ENCODE data around the gene BCORL1. TPM values are rescaled to one million over a fixed set of nuclear protein-coding genes. Genes with fewer than 3 reads are reported as not detected.

Gene BCORL1
- 8.0 and 9.2 TPM in 2 replicates for total RNA-seq

DNA sequence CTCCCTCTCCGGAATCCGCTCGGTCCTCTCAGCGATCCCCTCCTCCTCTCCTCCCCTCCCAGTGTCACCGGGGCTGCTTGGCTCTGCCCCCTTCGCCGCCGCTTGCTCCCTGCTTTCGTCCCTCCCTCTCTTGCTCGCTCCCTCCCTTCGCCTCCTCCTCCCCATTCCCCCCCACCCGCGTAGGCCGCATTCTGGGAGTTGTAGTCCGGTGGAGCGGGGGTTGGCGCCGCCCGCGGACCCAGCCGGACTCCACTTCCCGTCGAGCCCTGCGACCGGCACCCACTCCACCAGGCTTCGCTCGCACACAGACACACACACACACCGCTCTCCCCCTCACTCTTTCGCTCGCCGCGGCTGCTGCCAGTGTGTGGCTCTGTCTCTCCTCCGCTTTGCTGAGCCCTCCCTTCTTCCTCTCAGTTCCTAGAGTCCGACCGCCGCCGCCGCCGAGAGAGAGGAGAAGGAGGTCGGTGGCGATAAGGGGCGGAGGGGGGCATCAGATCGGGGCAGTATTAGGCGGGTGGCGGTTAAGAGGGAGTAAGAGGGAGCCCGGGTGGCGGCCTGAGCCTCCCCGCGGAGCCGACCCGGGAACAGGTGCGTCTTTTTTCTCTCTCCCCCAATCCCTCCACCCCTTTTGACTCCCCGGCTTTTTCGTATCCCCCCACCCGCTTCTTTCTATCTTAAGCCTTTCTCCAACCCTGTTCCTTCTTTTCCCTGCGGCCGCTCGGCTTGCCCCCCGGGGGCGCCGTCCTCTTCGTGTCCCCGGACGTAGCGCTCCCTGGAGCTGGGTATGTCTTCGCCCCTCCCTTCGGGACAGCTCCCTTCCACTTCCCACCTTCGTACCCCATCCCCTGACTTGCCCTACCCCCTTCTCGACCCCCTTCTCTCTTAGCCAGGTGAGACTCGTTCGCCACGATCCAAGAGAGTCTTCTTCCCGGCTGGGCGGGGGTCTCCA, at the start of gene BCORL1:
Gene BCORL1 (plus strand): TSS at position 336 of the 952 bp plus-strand sequence. CDS start 22,597 bp downstream, outside the sequence.
- Mint-ChIP-seq H3K27me3 (peaks cover 24% of the 10 kb centered on the region), H3K4me3 (no peak within 1 kb of the TSS), H3K27ac (peak within 1 kb of the TSS; percentile 78), H3K9me3 (no peaks in the 10 kb centered on the region), H3K36me3 (ENCODE audit: low read depth) (peaks cover 3% of the 10 kb centered on the region), H3K4me1 (peaks cover 10% of the 10 kb centered on the region)
- intact Hi-C loops (cut with micrococcal nuclease), result loop anchor here (1.0 kb wide), 2 partner anchors 25 to 50 kb away; no protein-coding TSS in a partner anchor
- DNase-seq, result peak; percentile 94

DNA sequence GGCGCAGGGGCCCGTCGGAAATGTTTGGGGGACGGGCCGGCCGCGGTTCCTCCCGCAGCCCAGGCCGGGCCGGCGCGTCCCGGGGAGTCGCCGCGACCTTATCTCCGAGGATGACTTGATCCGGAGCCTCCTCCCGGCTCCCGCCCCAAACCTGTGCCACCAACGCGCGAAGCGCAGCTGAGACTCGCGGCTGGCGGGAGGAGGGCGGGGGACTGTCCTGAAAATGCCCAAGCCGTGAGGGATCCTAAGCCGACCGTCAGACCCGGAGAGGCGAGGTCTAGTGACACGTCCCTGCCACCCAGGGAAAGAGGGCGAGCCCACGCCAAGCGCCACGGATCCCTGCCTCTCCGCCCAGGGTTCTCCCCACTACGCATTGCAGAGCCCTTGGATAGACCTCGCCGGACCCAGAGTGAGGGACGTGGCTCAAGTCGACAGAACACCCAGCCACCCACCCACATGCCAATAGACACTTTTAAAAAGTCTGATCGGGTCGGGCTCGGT, 49.6 kb upstream of the BCORL1 start:
- intact Hi-C loops (cut with micrococcal nuclease), result loop anchor here (1.0 to 2.0 kb wide), 3 partner anchors 20 to 127 kb away; partner anchors contain the start of gene BCORL1
- DNase-seq, result peak; percentile 67
- H3K4me3 Mint-ChIP-seq, result peak overlapping the region; percentile 66
- H3K36me3 Mint-ChIP-seq (ENCODE audit: low read depth), result peaks cover 8% of the 10 kb centered on the region
- H3K9me3 Mint-ChIP-seq, result no peaks in the 10 kb centered on the region
- H3K27ac Mint-ChIP-seq, result no peak overlapping the region
- peaks cover 4% of the 10 kb centered on the region for H3K4me1 Mint-ChIP-seq
- H3K27me3 Mint-ChIP-seq, result peaks cover 22% of the 10 kb centered on the region

- Mint-ChIP-seq H3K27ac (no peak overlapping the region), H3K36me3 (ENCODE audit: low read depth) (peaks cover 8% of the 10 kb centered on the region), H3K27me3 (peaks cover 29% of the 10 kb centered on the region), H3K4me3 (peak overlapping the region; percentile 70), H3K4me1 (peaks cover 9% of the 10 kb centered on the region), H3K9me3 (no peaks in the 10 kb centered on the region)
- intact Hi-C loops (cut with micrococcal nuclease), result loop anchor here (2.0 kb wide), 1 partner anchor 19 kb away; no protein-coding TSS in a partner anchor
- no peak for DNase-seq
Measured at GRCh38 chrX:129933700-129934099, 48.7 kb upstream of the BCORL1 start.

- intact Hi-C loops (cut with micrococcal nuclease), result no loop called here
- Mint-ChIP-seq H3K27ac (no peak overlapping the region), H3K27me3 (peaks cover 33% of the 10 kb centered on the region), H3K4me3 (no peak overlapping the region), H3K9me3 (no peaks in the 10 kb centered on the region), H3K4me1 (peaks cover 9% of the 10 kb centered on the region), H3K36me3 (ENCODE audit: low read depth) (peaks cover 1% of the 10 kb centered on the region)
- no peak for DNase-seq
Measured at GRCh38 chrX:129934461-129934860, 48.0 kb upstream of the BCORL1 start.

GRCh38 chrX:129934952-129935351, 47.5 kb upstream of the BCORL1 start:
- intact Hi-C loops (cut with micrococcal nuclease), result no loop called here
- Mint-ChIP-seq H3K36me3 (ENCODE audit: low read depth) (peaks cover 1% of the 10 kb centered on the region), H3K9me3 (no peaks in the 10 kb centered on the region), H3K4me3 (no peak overlapping the region), H3K27ac (no peak overlapping the region), H3K27me3 (peaks cover 33% of the 10 kb centered on the region), H3K4me1 (peaks cover 9% of the 10 kb centered on the region)
- DNase-seq, result peak; percentile 55

- peaks cover 37% of the 10 kb centered on the region for H3K27me3 Mint-ChIP-seq
- H3K36me3 Mint-ChIP-seq (ENCODE audit: low read depth), result peaks cover 1% of the 10 kb centered on the region
- no peaks in the 10 kb centered on the region for H3K9me3 Mint-ChIP-seq
- no peak for DNase-seq
- no peak overlapping the region for H3K4me3 Mint-ChIP-seq
- peaks cover 8% of the 10 kb centered on the region for H3K4me1 Mint-ChIP-seq
- H3K27ac Mint-ChIP-seq, result no peak overlapping the region
- intact Hi-C loops (cut with micrococcal nuclease), result no loop called here
Measured at GRCh38 chrX:129938081-129938480, 44.4 kb upstream of the BCORL1 start.

- H3K9me3 Mint-ChIP-seq, result no peaks in the 10 kb centered on the region
- H3K27ac Mint-ChIP-seq, result no peak overlapping the region
- no peaks in the 10 kb centered on the region for H3K36me3 Mint-ChIP-seq (ENCODE audit: low read depth)
- no peak overlapping the region for H3K4me3 Mint-ChIP-seq
- peaks cover 23% of the 10 kb centered on the region for H3K27me3 Mint-ChIP-seq
- intact Hi-C loops (cut with micrococcal nuclease), result no loop called here
- H3K4me1 Mint-ChIP-seq, result peaks cover 8% of the 10 kb centered on the region
- DNase-seq, result no peak
Measured at GRCh38 chrX:129939986-129940385, 42.4 kb upstream of the BCORL1 start.

DNA sequence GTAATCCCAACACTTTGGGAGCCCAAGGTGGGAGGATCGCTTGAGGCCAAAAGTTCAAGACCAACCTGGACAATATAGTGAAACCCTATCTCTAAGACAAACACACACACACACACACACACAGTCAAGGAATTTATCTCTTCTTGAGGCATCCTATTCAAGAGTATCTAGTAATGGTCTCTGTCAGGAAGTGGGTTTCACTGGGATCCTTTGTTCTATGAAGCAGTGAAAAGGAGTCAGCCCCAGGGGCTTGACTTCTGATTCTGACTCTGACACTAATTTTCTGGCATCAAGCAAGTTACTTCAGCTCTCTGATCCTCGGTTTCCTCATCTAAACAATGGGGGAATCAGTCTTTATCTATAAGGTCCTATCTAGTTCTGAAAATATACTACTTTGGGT, 41.7 kb upstream of the BCORL1 start:
- no peak overlapping the region for H3K27ac Mint-ChIP-seq
- no peaks in the 10 kb centered on the region for H3K9me3 Mint-ChIP-seq
- no peaks in the 10 kb centered on the region for H3K36me3 Mint-ChIP-seq (ENCODE audit: low read depth)
- no peak overlapping the region for H3K4me3 Mint-ChIP-seq
- H3K4me1 Mint-ChIP-seq, result peaks cover 8% of the 10 kb centered on the region
- peaks cover 23% of the 10 kb centered on the region for H3K27me3 Mint-ChIP-seq
- no peak for DNase-seq
- intact Hi-C loops (cut with micrococcal nuclease), result no loop called here

GRCh38 chrX:129945131-129945530, 37.3 kb upstream of the BCORL1 start:
- H3K4me1 Mint-ChIP-seq, result peaks cover 3% of the 10 kb centered on the region
- intact Hi-C loops (cut with micrococcal nuclease), result no loop called here
- no peak for DNase-seq
- H3K36me3 Mint-ChIP-seq (ENCODE audit: low read depth), result no peaks in the 10 kb centered on the region
- peaks cover 5% of the 10 kb centered on the region for H3K27me3 Mint-ChIP-seq
- no peak overlapping the region for H3K4me3 Mint-ChIP-seq
- H3K27ac Mint-ChIP-seq, result no peak overlapping the region
- no peaks in the 10 kb centered on the region for H3K9me3 Mint-ChIP-seq

- Mint-ChIP-seq H3K27me3 (peaks cover 12% of the 10 kb centered on the region), H3K4me1 (peaks cover 16% of the 10 kb centered on the region), H3K36me3 (ENCODE audit: low read depth) (peaks cover 2% of the 10 kb centered on the region), H3K9me3 (no peaks in the 10 kb centered on the region), H3K27ac (no peak overlapping the region), H3K4me3 (peak overlapping the region; percentile 88)
- intact Hi-C loops (cut with micrococcal nuclease), result loop anchor here (2.0 kb wide), 1 partner anchor 20 kb away; no protein-coding TSS in a partner anchor
- DNase-seq, result no peak
Measured at GRCh38 chrX:129953334-129953648, 29.1 kb upstream of the BCORL1 start.

GRCh38 chrX:129953881-129954280, 28.6 kb upstream of the BCORL1 start:
- peaks cover 12% of the 10 kb centered on the region for H3K27me3 Mint-ChIP-seq
- intact Hi-C loops (cut with micrococcal nuclease), result loop anchor here (2.0 kb wide), 1 partner anchor 21 kb away; no protein-coding TSS in a partner anchor
- no peak for DNase-seq
- H3K4me1 Mint-ChIP-seq, result peaks cover 16% of the 10 kb centered on the region
- H3K36me3 Mint-ChIP-seq (ENCODE audit: low read depth), result peaks cover 2% of the 10 kb centered on the region
- peak overlapping the region; percentile 88 for H3K4me3 Mint-ChIP-seq
- H3K27ac Mint-ChIP-seq, result no peak overlapping the region
- H3K9me3 Mint-ChIP-seq, result no peaks in the 10 kb centered on the region

DNA sequence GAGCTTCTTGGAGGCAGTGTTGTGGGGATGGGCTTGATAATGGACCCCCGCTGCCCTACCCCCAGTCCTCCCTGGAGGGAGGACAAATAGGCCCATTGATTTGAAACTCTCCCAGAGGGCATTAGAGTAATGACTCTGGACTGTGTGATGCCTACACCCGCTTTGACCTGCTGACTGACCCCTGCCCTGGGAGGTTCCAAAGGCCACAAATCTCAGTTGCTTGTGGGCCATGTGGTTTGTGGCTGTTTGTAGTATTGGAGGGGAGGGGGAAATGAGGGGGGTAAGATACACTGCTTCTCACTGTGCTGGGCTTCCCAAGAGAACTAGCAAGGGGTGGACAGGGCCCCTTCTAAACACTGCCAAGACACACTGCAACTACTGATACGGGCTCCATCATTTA, 27.6 kb upstream of the BCORL1 start:
- Mint-ChIP-seq H3K4me3 (no peak overlapping the region), H3K27me3 (peaks cover 11% of the 10 kb centered on the region), H3K36me3 (ENCODE audit: low read depth) (peaks cover 2% of the 10 kb centered on the region), H3K4me1 (peaks cover 18% of the 10 kb centered on the region), H3K27ac (no peak overlapping the region), H3K9me3 (no peaks in the 10 kb centered on the region)
- intact Hi-C loops (cut with micrococcal nuclease), result no loop called here
- no peak for DNase-seq

DNA sequence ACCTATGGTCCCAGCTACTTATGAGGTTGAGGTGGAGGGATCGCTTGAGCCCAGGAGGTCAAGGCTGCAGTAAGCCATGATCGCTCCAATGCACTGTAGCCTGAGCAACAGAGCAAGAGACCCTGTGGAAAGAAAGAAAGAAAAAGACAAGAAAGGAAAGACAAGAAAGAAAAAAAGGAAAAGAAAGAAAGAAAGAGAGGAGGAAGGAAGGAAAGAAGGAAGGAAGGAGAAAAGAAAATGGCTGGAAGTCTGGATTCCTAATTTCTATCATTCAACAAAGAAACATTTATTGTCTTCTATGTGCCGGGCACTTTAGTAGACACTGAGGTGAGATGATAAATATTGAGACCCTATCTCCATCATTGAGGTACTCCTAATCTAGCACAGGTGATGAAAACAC, 26.8 kb upstream of the BCORL1 start:
- H3K9me3 Mint-ChIP-seq, result no peaks in the 10 kb centered on the region
- DNase-seq, result no peak
- peak overlapping the region; percentile 62 for H3K27ac Mint-ChIP-seq
- peaks cover 2% of the 10 kb centered on the region for H3K36me3 Mint-ChIP-seq (ENCODE audit: low read depth)
- intact Hi-C loops (cut with micrococcal nuclease), result no loop called here
- H3K4me1 Mint-ChIP-seq, result peaks cover 21% of the 10 kb centered on the region
- peaks cover 9% of the 10 kb centered on the region for H3K27me3 Mint-ChIP-seq
- H3K4me3 Mint-ChIP-seq, result no peak overlapping the region

GRCh38 chrX:129956145-129956544, 26.3 kb upstream of the BCORL1 start:
- peak overlapping the region; percentile 40 for H3K27ac Mint-ChIP-seq
- intact Hi-C loops (cut with micrococcal nuclease), result no loop called here
- H3K4me1 Mint-ChIP-seq, result peaks cover 21% of the 10 kb centered on the region
- H3K27me3 Mint-ChIP-seq, result peaks cover 9% of the 10 kb centered on the region
- DNase-seq, result no peak
- H3K4me3 Mint-ChIP-seq, result peak overlapping the region; percentile 30
- no peaks in the 10 kb centered on the region for H3K9me3 Mint-ChIP-seq
- H3K36me3 Mint-ChIP-seq (ENCODE audit: low read depth), result peaks cover 2% of the 10 kb centered on the region
